ELF-1 (cell line): ENCODE data around the gene TIMM17A.

ENCODE experiments used
- DNase-seq: peaks from one replicate; pipeline ENCODE4 v3.0.0-alpha.2; 2016; ENCODE audit warnings: low read depth, low spot score

Gene TIMM17A

DNA sequence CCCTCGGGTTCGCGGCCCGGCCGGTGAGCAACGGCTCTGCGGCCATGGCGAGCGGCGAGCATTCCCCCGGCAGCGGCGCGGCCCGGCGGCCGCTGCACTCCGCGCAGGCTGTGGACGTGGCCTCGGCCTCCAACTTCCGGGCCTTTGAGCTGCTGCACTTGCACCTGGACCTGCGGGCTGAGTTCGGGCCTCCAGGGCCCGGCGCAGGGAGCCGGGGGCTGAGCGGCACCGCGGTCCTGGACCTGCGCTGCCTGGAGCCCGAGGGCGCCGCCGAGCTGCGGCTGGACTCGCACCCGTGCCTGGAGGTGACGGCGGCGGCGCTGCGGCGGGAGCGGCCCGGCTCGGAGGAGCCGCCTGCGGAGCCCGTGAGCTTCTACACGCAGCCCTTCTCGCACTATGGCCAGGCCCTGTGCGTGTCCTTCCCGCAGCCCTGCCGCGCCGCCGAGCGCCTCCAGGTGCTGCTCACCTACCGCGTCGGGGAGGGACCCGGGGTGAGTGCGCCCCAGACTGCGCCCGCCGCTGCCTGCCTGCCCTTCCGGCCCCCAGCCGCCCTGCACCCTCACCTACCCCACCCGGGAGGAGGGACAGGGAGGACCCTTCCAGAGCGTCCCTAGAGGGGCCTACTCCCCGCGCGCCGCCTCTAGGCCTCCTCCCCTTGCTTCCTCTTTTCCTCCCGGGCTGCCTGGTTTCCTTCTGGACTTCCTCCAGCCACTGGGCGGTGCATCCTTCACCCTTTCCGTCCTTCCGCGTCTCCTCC is 27.5 kb downstream of the TIMM17A start, which contains the start of gene RNPEP:
Gene RNPEP (plus strand): TSS at position 26 of the 757 bp plus-strand sequence. CDS start 19 bp downstream, at position 45.
- peak; percentile 83 for DNase-seq

DNA sequence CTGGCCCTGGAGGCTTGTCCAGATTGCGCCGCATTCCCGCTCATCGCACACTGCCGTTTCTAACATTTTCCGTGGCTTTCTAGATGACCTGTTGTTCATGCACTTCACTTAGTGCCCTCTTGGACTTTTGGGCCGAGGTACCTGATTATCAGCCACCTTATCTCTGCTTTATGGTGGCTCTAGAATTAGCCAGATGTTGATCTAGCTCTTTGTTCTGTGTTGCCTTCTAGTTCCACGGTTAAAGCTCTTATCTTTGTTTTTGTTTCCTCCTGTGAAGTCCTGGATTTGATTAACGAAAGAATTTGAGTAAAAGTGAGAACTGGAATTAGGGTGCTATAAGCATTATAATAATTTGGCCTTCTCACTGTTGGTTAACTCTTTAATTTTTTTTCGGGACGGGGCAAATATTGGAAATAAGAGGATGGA is 28.1 kb downstream of the TIMM17A start:
- no peak for DNase-seq

DNA sequence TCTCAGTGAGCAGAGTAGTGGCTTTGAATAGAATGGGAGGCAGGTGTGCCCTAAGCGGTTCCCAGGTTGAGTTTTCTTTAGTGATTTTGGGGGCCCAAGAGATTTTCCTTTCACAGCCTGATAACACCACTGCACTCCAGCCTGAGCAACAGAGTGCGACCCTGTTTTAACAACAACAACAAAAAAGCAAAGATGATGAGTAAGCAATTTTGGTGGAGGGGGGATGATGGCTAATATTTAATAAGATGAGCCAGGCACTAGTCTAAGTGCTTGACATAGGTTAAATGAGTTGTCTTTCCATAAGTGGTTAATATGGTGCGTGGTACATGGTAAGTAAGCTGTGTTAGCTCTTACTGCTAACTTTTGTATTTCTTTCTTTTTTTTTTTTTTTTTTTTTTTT is 29.1 kb downstream of the TIMM17A start:
- DNase-seq: no peak

DNA sequence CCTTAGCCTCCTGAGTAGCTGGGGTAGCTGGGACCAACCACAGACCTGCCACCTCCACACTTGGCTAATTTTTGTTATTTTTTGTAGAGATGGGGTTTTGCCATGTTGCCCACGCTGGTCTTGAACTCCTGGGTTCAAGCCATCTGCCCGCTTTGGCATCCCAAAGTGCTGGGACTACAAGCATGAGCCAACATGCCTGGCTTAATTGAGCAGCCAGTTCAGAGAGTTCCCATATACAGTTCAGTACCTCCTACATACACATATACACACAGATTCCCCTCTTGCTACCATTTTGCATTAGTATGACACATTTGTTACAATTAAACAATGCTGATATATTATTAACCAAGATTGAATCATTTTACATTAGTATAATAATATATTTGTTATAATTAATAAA is 30.1 kb downstream of the TIMM17A start:
- DNase-seq: no peak

DNA sequence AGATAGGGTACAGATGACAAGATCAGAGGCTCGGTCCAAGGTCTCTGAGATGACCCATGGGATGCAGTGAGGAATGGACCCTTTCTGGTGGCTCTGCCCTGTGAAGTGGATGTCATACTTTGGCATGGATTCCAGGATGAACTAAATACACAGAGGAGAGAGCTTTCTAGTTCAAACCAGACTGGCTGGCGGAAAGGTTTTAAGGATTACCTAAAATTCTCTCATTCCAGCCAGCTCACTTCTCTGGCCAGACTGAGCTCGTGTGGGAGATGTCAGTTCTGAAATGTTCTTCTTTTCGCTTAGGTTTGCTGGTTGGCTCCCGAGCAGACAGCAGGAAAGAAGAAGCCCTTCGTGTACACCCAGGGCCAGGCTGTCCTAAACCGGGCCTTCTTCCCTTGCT is 33.3 kb downstream of the TIMM17A start:
- DNase-seq: no peak

DNA sequence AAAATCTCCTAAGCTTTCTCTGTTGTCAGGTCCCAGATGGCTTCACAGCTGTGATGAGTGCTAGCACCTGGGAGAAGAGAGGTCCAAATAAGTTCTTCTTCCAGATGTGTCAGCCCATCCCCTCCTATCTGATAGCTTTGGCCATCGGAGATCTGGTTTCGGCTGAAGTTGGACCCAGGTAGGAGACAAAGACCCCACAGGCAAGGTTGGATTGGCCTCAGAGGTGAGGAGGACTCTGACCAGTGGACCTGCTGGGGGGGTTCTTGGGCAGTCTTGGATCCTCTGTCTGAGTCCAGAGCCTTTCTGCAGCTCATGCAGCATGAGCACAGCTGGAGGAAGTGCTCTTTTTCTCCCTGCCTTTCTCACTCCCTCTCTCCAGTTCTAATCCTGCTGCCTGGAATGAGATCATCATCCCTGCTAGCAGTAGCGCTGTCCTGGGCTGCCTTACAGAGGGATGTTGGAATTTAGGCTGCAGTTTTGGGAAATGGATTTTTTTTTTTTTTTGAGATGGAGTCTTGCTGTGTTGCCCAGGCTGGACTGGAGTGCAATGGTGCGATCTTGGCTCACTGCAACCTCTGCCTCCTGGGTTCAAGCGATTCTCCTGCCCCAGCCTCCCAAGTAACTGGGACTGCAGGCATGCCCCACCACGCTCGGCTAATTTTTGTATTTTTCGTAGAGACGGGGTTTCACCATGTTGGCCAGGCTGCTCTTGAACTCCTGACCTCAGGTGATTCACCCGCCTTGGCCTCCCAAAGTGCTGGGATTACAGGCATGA is 34.2 kb downstream of the TIMM17A start:
- no peak for DNase-seq

DNA sequence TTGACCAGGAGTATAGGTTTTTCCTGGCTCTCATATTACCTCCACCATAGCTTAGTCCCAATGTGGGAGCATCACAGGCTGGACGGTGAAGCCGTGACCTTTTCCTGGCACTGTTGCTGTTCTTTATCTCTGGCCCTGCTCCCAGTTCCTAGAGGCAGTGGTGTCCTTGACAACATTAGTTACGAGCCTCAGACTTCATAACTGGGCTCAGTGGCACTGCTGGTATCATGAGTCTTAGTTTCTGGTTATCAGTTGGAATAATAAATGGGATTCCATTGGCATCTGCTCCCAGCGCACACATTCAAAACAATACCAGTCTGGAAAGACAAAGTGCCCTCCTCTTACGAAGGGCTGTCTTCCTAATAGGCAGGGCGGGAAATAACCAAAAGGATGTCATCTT is 35.1 kb downstream of the TIMM17A start:
- no peak for DNase-seq

DNA sequence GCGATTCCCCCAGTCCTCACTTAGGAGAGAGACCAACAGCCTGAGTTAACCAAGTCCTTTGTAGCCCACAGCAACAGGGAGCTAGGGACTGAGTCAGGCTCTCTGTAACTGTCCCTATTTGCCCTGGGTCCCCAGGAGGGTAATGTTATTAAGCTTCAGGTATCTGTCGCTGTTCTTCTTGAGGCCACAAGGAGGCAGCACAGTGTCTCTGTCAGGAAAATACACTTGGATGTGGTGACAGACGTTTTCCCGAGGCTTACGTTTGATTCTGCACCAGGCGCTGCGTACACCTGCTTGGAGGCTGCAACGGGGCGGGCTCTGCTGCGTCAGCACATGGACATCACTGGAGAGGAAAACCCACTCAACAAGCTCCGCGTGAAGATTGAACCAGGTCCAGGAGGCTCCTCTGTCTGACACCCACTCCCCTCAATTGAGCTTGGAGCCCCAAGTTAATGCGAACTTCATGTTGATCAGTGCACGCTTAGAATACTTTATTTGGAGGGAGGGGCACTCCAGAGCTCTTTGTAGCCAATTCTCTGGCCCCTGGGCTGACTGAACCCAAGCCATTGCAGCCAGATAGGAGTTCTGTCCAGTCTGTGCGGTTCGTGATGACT is 44.4 kb downstream of the TIMM17A start:
- DNase-seq: peak; percentile 76

DNA sequence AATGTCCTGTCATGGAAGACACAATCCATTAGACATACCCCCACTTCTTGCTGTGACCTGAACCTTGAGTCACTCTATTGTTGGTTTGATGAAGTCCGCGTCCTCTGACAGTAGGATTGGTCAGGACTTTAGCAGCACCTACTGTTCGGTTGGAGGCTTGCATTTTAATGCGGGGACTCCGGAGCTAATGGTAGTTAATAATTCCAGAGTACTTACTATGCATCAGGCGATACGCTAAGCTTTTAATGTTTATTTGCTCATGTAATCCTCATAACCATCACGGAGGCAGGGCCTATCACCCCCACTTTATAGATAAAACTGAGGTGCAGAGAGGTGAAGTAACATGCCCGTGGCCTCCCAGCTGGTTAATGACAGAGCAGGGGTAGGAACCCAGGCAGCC is 47.2 kb downstream of the TIMM17A start:
- no peak for DNase-seq

DNA sequence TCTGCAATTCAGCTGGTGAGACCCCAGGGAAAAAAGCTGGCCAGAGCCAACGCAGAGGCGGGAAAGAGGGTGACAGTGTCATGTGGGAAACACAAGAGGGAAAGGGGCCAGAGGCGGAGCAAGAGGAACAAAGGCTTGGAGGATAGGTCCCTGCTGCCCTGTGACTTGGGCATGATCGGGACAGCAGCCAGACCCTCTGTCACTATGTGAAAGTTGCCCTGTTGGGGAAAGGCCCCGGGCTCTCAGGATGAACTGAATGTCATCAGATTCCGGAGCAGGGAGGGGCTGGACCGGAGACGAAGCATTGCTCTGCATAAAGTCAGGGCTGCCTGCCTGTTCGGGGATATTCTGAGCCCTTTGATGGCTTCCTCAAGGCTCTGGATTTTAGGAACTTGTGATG is 49.4 kb downstream of the TIMM17A start:
- DNase-seq: peak; percentile 70

DNA sequence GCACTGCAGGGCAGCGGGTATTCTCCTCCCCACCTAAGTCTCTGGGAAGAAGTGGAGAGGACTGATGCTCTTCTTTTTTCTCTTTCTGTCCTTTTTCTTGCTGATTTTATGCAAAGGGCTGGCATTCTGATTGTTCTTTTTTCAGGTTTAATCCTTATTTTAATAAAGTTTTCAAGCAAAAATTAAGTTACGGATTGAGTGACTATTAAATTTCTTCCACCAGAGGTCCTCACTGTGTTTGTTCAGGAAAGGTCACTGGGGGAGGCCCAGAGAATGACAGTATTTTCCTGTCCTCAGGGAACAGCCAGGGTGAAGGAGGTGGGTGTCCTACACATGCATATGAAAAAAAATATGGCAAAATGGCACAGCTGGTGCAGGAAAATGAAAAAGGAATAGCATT is 50.7 kb downstream of the TIMM17A start:
- peak; percentile 28 for DNase-seq

DNA sequence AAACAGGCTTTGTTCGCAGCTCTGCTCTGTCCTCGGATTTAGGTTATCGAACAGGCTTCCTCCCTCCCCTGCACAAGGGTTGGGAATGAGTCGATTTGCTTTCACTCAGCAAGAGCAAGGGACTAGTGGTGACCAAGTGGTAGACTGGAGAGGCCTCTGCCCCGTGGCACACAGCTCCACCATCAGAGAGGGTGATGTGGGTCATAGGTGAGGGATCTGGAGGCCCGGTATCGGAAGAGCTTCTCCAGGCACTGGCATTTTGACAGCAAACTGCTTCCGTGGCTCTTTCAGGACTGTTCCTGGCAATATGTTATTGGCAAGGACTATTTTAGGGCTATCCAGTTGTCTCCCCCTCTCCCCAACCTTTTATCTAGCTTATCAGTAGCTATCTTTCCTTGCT is 52.0 kb downstream of the TIMM17A start:
- DNase-seq: no peak

DNA sequence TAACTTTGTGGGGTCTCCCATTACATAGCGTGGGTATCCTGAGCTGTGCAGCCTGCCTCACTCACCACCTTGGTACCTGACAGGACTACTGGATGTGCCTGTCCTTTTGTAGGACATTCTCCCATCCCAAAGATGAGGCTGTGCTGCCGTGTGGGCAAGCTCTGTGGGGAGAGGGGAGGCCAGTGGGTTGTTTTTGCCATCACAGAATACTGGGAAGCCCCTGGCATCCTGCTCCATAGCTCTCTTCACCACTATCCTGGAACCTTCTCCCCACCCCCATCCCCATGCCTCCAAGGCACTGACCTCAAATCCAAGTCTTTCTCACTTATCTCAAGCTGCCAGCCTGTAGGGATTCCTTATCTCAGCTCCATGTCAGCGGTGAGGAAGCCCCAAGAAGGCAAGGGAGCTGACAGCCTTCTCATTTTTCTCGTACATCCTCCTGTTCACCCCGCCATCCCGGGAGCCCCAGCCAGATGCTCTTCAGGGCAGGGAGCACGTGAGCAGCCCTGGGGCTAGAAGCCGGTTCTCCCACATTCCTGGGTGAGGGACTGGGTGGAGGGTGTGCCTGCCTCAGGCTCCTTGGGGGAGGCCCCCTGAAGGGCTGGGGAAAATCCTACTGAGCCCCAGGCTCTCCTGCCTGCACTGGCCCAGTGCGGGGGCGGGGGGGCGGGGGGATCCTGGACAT is 52.6 kb downstream of the TIMM17A start:
- peak; percentile 95 for DNase-seq

DNA sequence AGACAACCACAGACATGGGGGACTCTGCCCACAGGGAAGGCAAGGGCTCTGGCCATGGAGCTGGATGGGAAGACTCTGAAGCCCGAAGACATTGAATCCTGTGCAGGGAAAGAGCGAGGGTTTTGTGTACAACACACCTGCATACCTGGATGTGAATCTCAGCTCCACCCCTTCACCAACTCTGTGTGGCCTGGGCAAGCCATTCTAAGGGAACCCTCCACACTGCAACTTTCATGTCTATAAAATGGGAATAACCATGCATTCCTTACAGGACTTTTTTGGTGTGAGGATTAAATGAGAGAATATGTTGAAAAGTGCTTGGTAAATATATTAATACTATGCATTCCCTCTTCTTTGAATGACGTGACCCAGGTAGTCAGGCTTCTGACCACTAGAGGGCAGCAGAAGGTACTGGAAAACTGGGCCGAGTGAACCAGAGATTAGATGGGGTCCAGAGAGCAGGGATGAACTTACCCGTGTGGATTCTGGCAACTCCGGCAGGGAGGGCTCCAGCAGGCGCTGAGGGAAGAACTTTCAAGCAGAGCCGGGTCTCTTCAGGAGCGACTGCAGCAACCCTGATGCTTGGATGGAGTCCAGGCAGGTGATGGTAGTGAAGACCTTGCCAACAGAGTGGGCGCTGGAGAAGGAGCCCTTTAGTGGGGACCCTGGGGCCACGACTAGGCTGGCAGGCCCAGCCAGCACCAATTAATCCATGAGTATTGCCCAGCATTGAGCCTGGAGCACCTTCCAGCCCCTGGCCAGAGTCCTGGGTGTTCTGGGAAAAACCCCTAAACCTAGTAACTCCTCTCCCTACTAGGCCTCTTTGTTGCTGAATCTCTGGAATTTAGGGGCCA is 54.2 kb downstream of the TIMM17A start:
- DNase-seq: peak; percentile 90

DNA sequence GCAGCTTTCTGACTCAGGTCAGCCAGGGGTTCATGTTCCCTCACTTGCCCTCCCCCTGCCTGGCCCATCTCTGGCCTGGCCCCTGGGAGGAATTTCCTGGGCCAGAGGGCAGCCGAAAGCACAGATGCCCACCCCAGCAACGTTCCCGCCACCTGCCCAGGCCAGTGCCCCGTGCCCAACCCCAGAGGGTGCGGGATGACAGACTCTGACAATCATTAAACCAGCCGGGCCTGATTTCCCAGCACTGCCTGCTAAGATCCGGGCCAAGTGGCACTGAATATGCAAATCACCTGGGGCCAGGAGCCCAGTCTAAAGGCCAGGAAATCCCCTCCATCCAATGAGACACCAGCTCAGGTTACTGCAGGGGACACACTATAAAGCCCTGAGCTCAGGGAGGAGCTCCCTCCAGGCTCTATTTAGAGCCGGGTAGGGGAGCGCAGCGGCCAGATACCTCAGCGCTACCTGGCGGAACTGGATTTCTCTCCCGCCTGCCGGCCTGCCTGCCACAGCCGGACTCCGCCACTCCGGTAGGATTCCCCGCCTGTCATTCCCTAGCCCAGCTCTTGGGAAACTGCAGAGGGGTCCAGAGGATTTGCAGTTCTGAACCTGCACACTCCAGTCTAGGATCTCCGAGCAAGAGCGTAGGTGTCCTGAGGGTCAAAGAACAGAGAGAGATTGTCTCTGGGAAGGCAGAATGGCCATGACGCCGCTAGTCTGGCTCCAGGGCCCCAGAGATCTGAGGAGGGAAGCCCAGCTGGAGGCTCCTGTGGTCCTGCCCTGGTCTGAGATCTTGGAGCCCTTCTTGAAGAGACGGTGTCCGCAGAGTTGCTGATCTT is 55.1 kb downstream of the TIMM17A start, which contains the start of gene ELF3:
Gene ELF3 (plus strand): TSS at position 408 of the 836 bp plus-strand sequence. CDS start 550 bp downstream, outside the sequence.
- DNase-seq: peak; percentile 98

DNA sequence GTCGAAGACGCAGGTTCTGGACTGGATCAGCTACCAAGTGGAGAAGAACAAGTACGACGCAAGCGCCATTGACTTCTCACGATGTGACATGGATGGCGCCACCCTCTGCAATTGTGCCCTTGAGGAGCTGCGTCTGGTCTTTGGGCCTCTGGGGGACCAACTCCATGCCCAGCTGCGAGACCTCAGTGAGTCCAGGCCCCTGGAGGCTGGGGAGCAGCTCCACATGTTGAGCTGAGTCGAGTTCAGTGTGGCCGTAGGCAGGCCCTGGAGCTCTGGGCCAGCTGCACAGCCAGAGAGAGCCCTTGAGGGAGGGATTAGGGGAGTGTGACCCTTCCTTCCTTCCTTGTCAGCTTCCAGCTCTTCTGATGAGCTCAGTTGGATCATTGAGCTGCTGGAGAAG is 56.7 kb downstream of the TIMM17A start:
- no peak for DNase-seq

DNA sequence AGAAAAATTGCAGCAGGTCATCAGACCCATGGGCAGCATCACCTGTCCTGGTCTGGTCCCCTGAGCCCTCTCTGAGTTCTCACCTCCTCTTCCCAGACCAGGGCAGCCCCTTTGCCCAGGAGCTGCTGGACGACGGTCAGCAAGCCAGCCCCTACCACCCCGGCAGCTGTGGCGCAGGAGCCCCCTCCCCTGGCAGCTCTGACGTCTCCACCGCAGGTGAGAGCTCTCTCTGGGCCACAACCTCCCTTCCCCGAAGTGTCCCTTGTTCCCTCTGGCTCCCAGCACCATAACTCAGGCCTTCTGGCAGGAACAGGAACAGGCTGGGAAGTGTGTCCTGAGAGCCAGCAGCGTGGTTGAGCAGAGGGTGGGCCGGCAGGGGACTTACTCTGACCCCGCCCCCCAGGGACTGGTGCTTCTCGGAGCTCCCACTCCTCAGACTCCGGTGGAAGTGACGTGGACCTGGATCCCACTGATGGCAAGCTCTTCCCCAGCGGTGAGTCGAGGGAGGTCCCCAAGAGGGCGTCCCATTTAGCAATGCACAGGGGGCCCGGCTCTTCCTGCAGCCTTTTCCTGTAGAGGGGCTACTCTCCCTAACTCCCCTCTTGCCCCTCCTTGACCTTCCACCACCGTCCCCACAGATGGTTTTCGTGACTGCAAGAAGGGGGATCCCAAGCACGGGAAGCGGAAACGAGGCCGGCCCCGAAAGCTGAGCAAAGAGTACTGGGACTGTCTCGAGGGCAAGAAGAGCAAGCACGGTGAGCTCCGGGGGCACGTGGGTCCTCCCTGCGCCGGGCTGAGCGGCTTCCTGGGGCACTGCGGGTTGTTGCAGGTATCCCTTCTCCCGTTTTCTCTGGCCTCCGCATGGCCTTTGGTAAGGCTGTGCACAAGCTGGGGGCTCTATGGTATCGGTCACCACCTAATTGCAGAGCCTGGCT is 57.5 kb downstream of the TIMM17A start:
- no peak for DNase-seq

DNA sequence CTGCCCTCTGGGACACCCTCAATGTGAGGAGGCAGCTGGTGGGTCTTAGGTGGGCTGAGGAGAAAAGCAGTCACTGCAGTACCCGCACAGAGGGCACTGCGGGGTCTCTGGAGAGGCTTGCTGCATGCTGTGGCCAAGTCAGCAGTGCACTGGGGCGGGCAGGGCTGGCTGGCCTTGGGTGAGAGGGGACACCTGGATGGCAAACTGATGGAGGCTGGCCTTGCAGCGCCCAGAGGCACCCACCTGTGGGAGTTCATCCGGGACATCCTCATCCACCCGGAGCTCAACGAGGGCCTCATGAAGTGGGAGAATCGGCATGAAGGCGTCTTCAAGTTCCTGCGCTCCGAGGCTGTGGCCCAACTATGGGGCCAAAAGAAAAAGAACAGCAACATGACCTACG is 58.3 kb downstream of the TIMM17A start:
- no peak for DNase-seq

DNA sequence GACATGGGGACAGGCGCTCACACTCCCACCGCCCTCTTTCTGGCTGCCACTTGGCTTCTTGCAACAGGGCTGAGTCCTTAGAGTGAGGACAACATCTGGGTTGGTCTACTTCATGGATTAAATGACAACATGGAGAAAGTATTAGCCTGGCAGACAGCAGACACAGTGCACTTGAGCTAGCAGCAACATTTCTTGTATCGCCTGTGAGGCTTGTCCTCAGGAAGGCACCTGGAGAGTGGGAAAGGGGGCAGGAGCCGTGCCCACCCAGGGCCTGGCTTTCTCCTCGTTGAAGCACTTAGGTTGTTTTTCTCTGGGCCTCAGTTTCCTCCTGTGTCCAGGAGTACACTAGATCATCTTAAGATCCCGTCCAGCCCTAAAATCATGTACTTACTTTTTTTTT is 58.8 kb downstream of the TIMM17A start:
- DNase-seq: no peak
